ENCODE data around the gene TRPV3. TPM values are rescaled to one million over a fixed set of nuclear protein-coding genes. Genes with fewer than 3 reads are reported as not detected.

TRPV3 gene
- total RNA-seq, result under 1 TPM; 0.61 to 0.89 TPM

GRCh38 chr17:3557768-3558583 is at the start of gene TRPV3:
TRPV3 (minus strand) TSS chr17:3557812; CDS start chr17:3554850, 2,962 bp downstream.
- intact Hi-C loops (cut with DNase I, micrococcal nuclease), result loop anchor here in 1 of 2 experiments (1.0 to 5.0 kb wide), 3 partner anchors 79 to 846 kb away; partner anchors contain the start of genes CLUH, CTNS, HASPIN and SHPK
- Mint-ChIP-seq H3K27me3 (peaks cover 4% of the 10 kb centered on the region), H3K4me3 (no peak within 1 kb of the TSS), H3K4me1 (peaks cover 30% of the 10 kb centered on the region), H3K9me3 (ENCODE audit: low read depth) (no peaks in the 10 kb centered on the region), H3K36me3 (ENCODE audit: low read depth) (no peaks in the 10 kb centered on the region), H3K27ac (peak within 1 kb of the TSS; percentile 74)
- DNase-seq (peak; percentile 86), ATAC-seq (peak; percentile 58)
- ChIA-PET POLR2A (no interaction called here), CTCF (no interaction called here)

GRCh38 chr17:3603870-3604259 is 46.3 kb upstream of the TRPV3 start:
- Mint-ChIP-seq H3K27ac (no peak overlapping the region), H3K4me3 (no peak overlapping the region), H3K4me1 (no peaks in the 10 kb centered on the region), H3K36me3 (ENCODE audit: low read depth) (peaks cover 4% of the 10 kb centered on the region), H3K27me3 (no peaks in the 10 kb centered on the region), H3K9me3 (ENCODE audit: low read depth) (no peaks in the 10 kb centered on the region)
- ChIA-PET CTCF (interaction anchor here (0.7 kb wide), 1 partner anchor 89 kb away, joined by 3 read pairs; no protein-coding TSS in a partner anchor), POLR2A (interaction anchor here (0.7 kb wide), 1 partner anchor 129 kb away, joined by 3 read pairs; no protein-coding TSS in a partner anchor)
- intact Hi-C loops (cut with DNase I, micrococcal nuclease), result loop anchor here in 1 of 2 experiments (5.0 kb wide), 1 partner anchor 43 kb away; no protein-coding TSS in a partner anchor
- no peak for ATAC-seq
- no peak for DNase-seq

- no peak overlapping the region for H3K4me3 Mint-ChIP-seq
- intact Hi-C loops (cut with DNase I, micrococcal nuclease), result loop anchor here in 1 of 2 experiments (5.0 kb wide), 1 partner anchor 44 kb away; no protein-coding TSS in a partner anchor
- no peaks in the 10 kb centered on the region for H3K27me3 Mint-ChIP-seq
- ATAC-seq, result no peak
- H3K27ac Mint-ChIP-seq, result no peak overlapping the region
- H3K9me3 Mint-ChIP-seq (ENCODE audit: low read depth), result no peaks in the 10 kb centered on the region
- ChIA-PET POLR2A (interaction anchor here (0.7 kb wide), 1 partner anchor 129 kb away, joined by 3 read pairs; no protein-coding TSS in a partner anchor), CTCF (interaction anchor here (0.6 to 2.0 kb wide), 9 partner anchors 11 to 120 kb away, joined by 3 to 9 read pairs (median 3); partner anchors contain the start of genes CTNS and SHPK)
- no peaks in the 10 kb centered on the region for H3K4me1 Mint-ChIP-seq
- H3K36me3 Mint-ChIP-seq (ENCODE audit: low read depth), result peaks cover 2% of the 10 kb centered on the region
- no peak for DNase-seq
Observed at GRCh38 chr17:3603119-3603869, 45.7 kb upstream of the TRPV3 start.

GRCh38 chr17:3602499-3602898 is 44.9 kb upstream of the TRPV3 start:
- Mint-ChIP-seq H3K9me3 (ENCODE audit: low read depth) (no peaks in the 10 kb centered on the region), H3K27ac (no peak overlapping the region), H3K4me1 (no peaks in the 10 kb centered on the region), H3K27me3 (no peaks in the 10 kb centered on the region), H3K36me3 (ENCODE audit: low read depth) (no peaks in the 10 kb centered on the region), H3K4me3 (no peak overlapping the region)
- CTCF ChIA-PET, result interaction anchor here (0.6 to 2.0 kb wide), 13 partner anchors 11 to 555 kb away, joined by 3 to 9 read pairs (median 3); partner anchors contain the start of genes CTNS and SHPK
- DNase-seq, result peak; percentile 50
- POLR2A ChIA-PET, result no interaction called here
- intact Hi-C loops (cut with DNase I, micrococcal nuclease), result loop anchor here (1.0 to 5.0 kb wide), 2 partner anchors 45 kb away; no protein-coding TSS in a partner anchor
- no peak for ATAC-seq

GRCh38 chr17:3600529-3601205 is 43.1 kb upstream of the TRPV3 start:
- no peaks in the 10 kb centered on the region for H3K4me1 Mint-ChIP-seq
- intact Hi-C loops (cut with DNase I, micrococcal nuclease), result loop anchor here in 1 of 2 experiments (5.0 kb wide), 1 partner anchor 47 kb away; no protein-coding TSS in a partner anchor
- POLR2A ChIA-PET, result no interaction called here
- H3K4me3 Mint-ChIP-seq, result no peak overlapping the region
- no peaks in the 10 kb centered on the region for H3K27me3 Mint-ChIP-seq
- no peak for ATAC-seq
- DNase-seq, result no peak
- CTCF ChIA-PET, result interaction anchor here (0.9 kb wide), 1 partner anchor 47 kb away, joined by 5 read pairs; no protein-coding TSS in a partner anchor
- H3K36me3 Mint-ChIP-seq (ENCODE audit: low read depth), result no peaks in the 10 kb centered on the region
- no peaks in the 10 kb centered on the region for H3K9me3 Mint-ChIP-seq (ENCODE audit: low read depth)
- no peak overlapping the region for H3K27ac Mint-ChIP-seq

GRCh38 chr17:3598078-3598477 is 40.5 kb upstream of the TRPV3 start:
- DNase-seq (no peak), ATAC-seq (no peak)
- Mint-ChIP-seq H3K36me3 (ENCODE audit: low read depth) (no peaks in the 10 kb centered on the region), H3K4me3 (no peak overlapping the region), H3K27me3 (no peaks in the 10 kb centered on the region), H3K27ac (no peak overlapping the region), H3K4me1 (no peaks in the 10 kb centered on the region), H3K9me3 (ENCODE audit: low read depth) (no peaks in the 10 kb centered on the region)
- ChIA-PET CTCF (no interaction called here), POLR2A (no interaction called here)
- intact Hi-C loops (cut with DNase I, micrococcal nuclease), result no loop called here

- POLR2A ChIA-PET, result no interaction called here
- Mint-ChIP-seq H3K27me3 (no peaks in the 10 kb centered on the region), H3K4me3 (no peak overlapping the region), H3K36me3 (ENCODE audit: low read depth) (no peaks in the 10 kb centered on the region), H3K4me1 (no peaks in the 10 kb centered on the region), H3K27ac (no peak overlapping the region), H3K9me3 (ENCODE audit: low read depth) (no peaks in the 10 kb centered on the region)
- no peak for DNase-seq
- ATAC-seq, result no peak
- intact Hi-C loops (cut with DNase I, micrococcal nuclease), result no loop called here
- CTCF ChIA-PET, result interaction anchor here (0.6 to 0.7 kb wide), 2 partner anchors 22 to 785 kb away, joined by 3 to 5 read pairs; no protein-coding TSS in a partner anchor
Observed at GRCh38 chr17:3596804-3597464, 39.3 kb upstream of the TRPV3 start.

- no peak for DNase-seq
- H3K27me3 Mint-ChIP-seq, result no peaks in the 10 kb centered on the region
- ATAC-seq, result no peak
- no peaks in the 10 kb centered on the region for H3K4me1 Mint-ChIP-seq
- intact Hi-C loops (cut with DNase I, micrococcal nuclease), result no loop called here
- H3K36me3 Mint-ChIP-seq (ENCODE audit: low read depth), result no peaks in the 10 kb centered on the region
- H3K4me3 Mint-ChIP-seq, result no peak overlapping the region
- CTCF ChIA-PET, result no interaction called here
- no peak overlapping the region for H3K27ac Mint-ChIP-seq
- H3K9me3 Mint-ChIP-seq (ENCODE audit: low read depth), result no peaks in the 10 kb centered on the region
- POLR2A ChIA-PET, result no interaction called here
Observed at GRCh38 chr17:3594976-3595375, 37.4 kb upstream of the TRPV3 start.

GRCh38 chr17:3594051-3594800 is 36.6 kb upstream of the TRPV3 start:
- H3K27me3 Mint-ChIP-seq, result no peaks in the 10 kb centered on the region
- CTCF ChIA-PET, result no interaction called here
- POLR2A ChIA-PET, result no interaction called here

GRCh38 chr17:3593384-3593783 is 35.8 kb upstream of the TRPV3 start:
- Mint-ChIP-seq H3K4me1 (no peaks in the 10 kb centered on the region), H3K4me3 (no peak overlapping the region), H3K27me3 (no peaks in the 10 kb centered on the region), H3K9me3 (ENCODE audit: low read depth) (no peaks in the 10 kb centered on the region), H3K27ac (no peak overlapping the region), H3K36me3 (ENCODE audit: low read depth) (no peaks in the 10 kb centered on the region)
- ATAC-seq (no peak), DNase-seq (no peak)
- intact Hi-C loops (cut with DNase I, micrococcal nuclease), result no loop called here
- CTCF ChIA-PET, result interaction anchor here (0.6 kb wide), 1 partner anchor 163 kb away, joined by 5 read pairs; no protein-coding TSS in a partner anchor
- POLR2A ChIA-PET, result no interaction called here

More at GRCh38 chr17:3594051-3594800, 36.6 kb upstream of the TRPV3 start:
- Mint-ChIP-seq H3K27ac (no peak overlapping the region), H3K4me3 (no peak overlapping the region), H3K4me1 (no peaks in the 10 kb centered on the region), H3K9me3 (ENCODE audit: low read depth) (no peaks in the 10 kb centered on the region), H3K36me3 (ENCODE audit: low read depth) (no peaks in the 10 kb centered on the region)
- DNase-seq, result no peak
- ATAC-seq, result no peak
- intact Hi-C loops (cut with DNase I, micrococcal nuclease), result no loop called here

All from activated CD4-positive, alpha-beta T cell treated with anti-CD3 and anti-CD28 coated beads for 36 hours (primary cell).